HepG2 (cell line): Measurements from ENCODE around the gene RIPOR3. TPM values are rescaled to one million over a fixed set of nuclear protein-coding genes. Genes with fewer than 3 reads are reported as not detected.

Experiments used
- ATAC-seq: fragments of 200-7000 bp; cut with Tn5 transposase; 3 replicates; pipeline ENCODE4 v1.9.1; 2020; ENCODE audit warnings: mild to moderate bottlenecking, moderate library complexity
- BruUV-seq: library from RNA; stranded (reverse); fragments of 400-500 nt; replicated peaks from 2 replicates; lab custom pipeline; 2021; lab: Mats Ljungman, UMichigan
- CTCF ChIA-PET: fragments of 300-600 bp; formaldehyde crosslinking; extraction: SDS; loops from one replicate; lab custom pipeline; 2021; ENCODE audit warnings: low total read pairs, inconsistent platforms, low intra/inter-chr PET ratio; lab: Yijun Ruan, JAX
- POLR2A ChIA-PET: fragments of 350-600 bp; sonication (Branson Sonifier 250); formaldehyde crosslinking; loops from one replicate; lab custom pipeline; 2020; ENCODE audit warnings: antibody characterized with exemption, inconsistent platforms; lab: Yijun Ruan, JAX
- DNase-seq: peaks from one replicate; pipeline ENCODE4 v3.0.0-alpha.2; 2015; ENCODE audit warnings: low spot score
- FAIRE-seq: peaks from 3 replicates; lab custom pipeline; 2011; peaks lifted over from hg19 to GRCh38; lab: Jason Lieb, UNC
- H2AFZ ChIP-seq: one replicate; pipeline ENCODE4 v1.6.1; 2011; ENCODE audit warnings: low read length, inconsistent platforms
- H3K27ac ChIP-seq: fragments of 300-600 bp; 3 replicates; pipeline ENCODE4 v1.8.0; 2011; ENCODE audit warnings: mixed run types, mild to moderate bottlenecking, mixed read lengths, low read length, inconsistent platforms; ENCODE audit not compliant: insufficient read depth; ENCODE audit errors: extremely low read length
- H3K27me3 ChIP-seq, 2 experiments: fragments of 200-600 bp in 1 of 2; 2 replicates in 1 of 2; 3 replicates in 1 of 2; pipeline versions ENCODE4 v1.6.0 to v1.8.0; 2011; ENCODE audit warnings: low read length in 2 of 2, mild to moderate bottlenecking in 2 of 2, moderate library complexity in 2 of 2, inconsistent platforms in 1 of 2; ENCODE audit not compliant: insufficient read depth in 2 of 2, control insufficient read depth in 1 of 2
- H3K36me3 ChIP-seq, 2 experiments: fragments of 200-600 bp in 1 of 2; replicated peaks in 1 of 2; 2 replicates in 1 of 2; 3 replicates in 1 of 2; pipeline versions ENCODE4 v1.5.1 to v1.8.0; 2011; ENCODE audit warnings: low read length in 2 of 2, inconsistent platforms in 1 of 2; ENCODE audit not compliant: insufficient read depth in 2 of 2, control insufficient read depth in 1 of 2
- H3K4me1 ChIP-seq: 2 replicates; pipeline ENCODE4 v1.5.1; 2012; ENCODE audit warnings: low read length, inconsistent platforms; ENCODE audit not compliant: insufficient read depth
- H3K4me2 ChIP-seq: 2 replicates; pipeline ENCODE4 v1.6.0; 2011; ENCODE audit warnings: low read depth, low read length, inconsistent platforms
- H3K4me3 ChIP-seq, 3 experiments: fragments of 200-600 bp in 1 of 3; sonication (generic), shearing (Covaris generic) in 1 of 3; replicated peaks in 1 of 3; 2 replicates each; pipeline ENCODE4 v1.5.1; 2011 to 2016; ENCODE audit warnings: low read length in 3 of 3, inconsistent platforms in 2 of 3, low read depth in 2 of 3, mild to moderate bottlenecking in 2 of 3, control low read depth in 1 of 3, mixed read lengths in 1 of 3; ENCODE audit not compliant: insufficient read depth in 1 of 3
- H3K79me2 ChIP-seq: one replicate; pipeline ENCODE4 v1.6.1; 2011; ENCODE audit warnings: low read length, inconsistent platforms; ENCODE audit not compliant: insufficient read depth
- H3K9ac ChIP-seq: 2 replicates; pipeline ENCODE4 v1.6.0; 2011; ENCODE audit warnings: mild to moderate bottlenecking, low read depth, low read length, inconsistent platforms; ENCODE audit not compliant: insufficient read depth
- H3K9me3 ChIP-seq: 2 replicates; pipeline ENCODE4 v1.5.1; 2012; ENCODE audit warnings: mild to moderate bottlenecking, low read length
- H4K20me1 ChIP-seq: 2 replicates; pipeline ENCODE4 v1.6.0; 2011; ENCODE audit warnings: inconsistent platforms, mild to moderate bottlenecking, low read length, moderate library complexity; ENCODE audit not compliant: insufficient read depth
- CAMTA2 ChIP-seq: sonication (generic); formaldehyde crosslinking; IDR thresholded peaks from 2 replicates; pipeline ENCODE4 v1.4.0; 2020; ENCODE audit warnings: mild to moderate bottlenecking, missing genetic modification reagents, borderline replicate concordance
- CREB1 ChIP-seq, 2 experiments: fragments of 450-650 bp in 1 of 2; IDR thresholded peaks; 2 replicates each; pipeline ENCODE4 v1.6.1; 2016 to 2017; ENCODE audit warnings: control low read depth in 1 of 2, mild to moderate bottlenecking in 1 of 2, missing compliant biosample characterization in 1 of 2, missing genetic modification characterization in 1 of 2
- MYC ChIP-seq: sonication (generic); formaldehyde crosslinking; IDR thresholded peaks from 2 replicates; pipeline ENCODE4 v1.9.0; 2021; ENCODE audit warnings: missing genetic modification reagents, borderline replicate concordance
- NCOR1 ChIP-seq: fragments of 200-600 bp; sonication (generic); IDR thresholded peaks from 2 replicates; pipeline ENCODE4 v1.7.0; 2017; ENCODE audit warnings: antibody characterized with exemption, low read length, borderline replicate concordance
- PCBP1 ChIP-seq: fragments of 200-400 bp; formaldehyde crosslinking; IDR thresholded peaks from 2 replicates; pipeline ENCODE4 v1.6.1; 2017; ENCODE audit warnings: mild to moderate bottlenecking, low read depth, low read length, borderline replicate concordance
- PHF20 ChIP-seq: sonication (generic); formaldehyde crosslinking; IDR thresholded peaks from 2 replicates; pipeline ENCODE4 v1.5.0; 2020; ENCODE audit warnings: mild to moderate bottlenecking, missing genetic modification reagents
- SETDB1 ChIP-seq: sonication (generic); formaldehyde crosslinking; IDR thresholded peaks from 2 replicates; pipeline ENCODE4 v1.5.1; 2020; ENCODE audit warnings: missing genetic modification reagents, mild to moderate bottlenecking, borderline replicate concordance
- SOX13 ChIP-seq, 3 experiments: fragments of 450-650 bp in 1 of 3; sonication (generic) in 1 of 3; formaldehyde crosslinking in 1 of 3; IDR thresholded peaks in 2 of 3; conservative IDR thresholded peaks in 1 of 3; 2 replicates each; pipeline versions ENCODE4 v1.5.0 to v1.6.1; 2016 to 2020; ENCODE audit warnings: antibody characterized with exemption in 1 of 3, mild to moderate bottlenecking in 1 of 3, missing compliant biosample characterization in 1 of 3, missing genetic modification reagents in 1 of 3, moderate library complexity in 1 of 3
- SPEN ChIP-seq: sonication (generic); formaldehyde crosslinking; IDR thresholded peaks from 2 replicates; pipeline ENCODE4 v1.5.1; 2020; ENCODE audit warnings: low read depth, mild to moderate bottlenecking, missing genetic modification reagents
- XRCC5 ChIP-seq: fragments of 200-400 bp; formaldehyde crosslinking; optimal IDR thresholded peaks from 2 replicates; pipeline ENCODE3; 2017; ENCODE audit warnings: mild to moderate bottlenecking, low read length
- ZC3H4 ChIP-seq: sonication (generic); formaldehyde crosslinking; IDR thresholded peaks from 2 replicates; pipeline ENCODE4 v1.4.0; 2020; ENCODE audit warnings: missing genetic modification reagents, borderline replicate concordance
- ZNF619 ChIP-seq: sonication (generic); formaldehyde crosslinking; IDR thresholded peaks from 2 replicates; pipeline ENCODE4 v1.4.0; 2020; ENCODE audit warnings: mild to moderate bottlenecking, missing genetic modification reagents
- ZNF788 ChIP-seq: sonication (generic); formaldehyde crosslinking; IDR thresholded peaks from 2 replicates; pipeline ENCODE4 v1.5.0; 2020; ENCODE audit warnings: mild to moderate bottlenecking, missing genetic modification reagents, borderline replicate concordance
- ZNF883 ChIP-seq: sonication (generic); formaldehyde crosslinking; IDR thresholded peaks from 2 replicates; pipeline ENCODE4 v1.5.1; 2020; ENCODE audit warnings: mild to moderate bottlenecking, missing genetic modification reagents; ENCODE audit errors: not compliant biosample characterization
- ZSCAN9 ChIP-seq: IDR thresholded peaks from 2 replicates; pipeline ENCODE4 v1.6.1; 2016; ENCODE audit warnings: borderline replicate concordance
- WGBS: methylation state at CpG from one replicate; pipeline ENCODE4 v1.1.6; 2017; ENCODE audit warnings: low lambda C conversion rate; 5-methylcytosine and 5-hydroxymethylcytosine counted together
- in situ Hi-C: cut with HindIII; loops from 2 replicates; pipeline ENCODE4 v1.10.0; 2017; ENCODE audit warnings: low pct_unique_long_range_greater_than_20kb; ENCODE audit not compliant: extremely low pct_ligation_motif_present
- intact Hi-C: fragments of 100-400 bp; cut with micrococcal nuclease; formaldehyde crosslinking; loops from one replicate; pipeline ENCODE4 v1.10.0; 2022; ENCODE audit not compliant: unreplicated experiment
- polyA plus RNA-seq, 8 experiments: library from polyadenylated mRNA; depleted of rRNA in 3 of 8; stranded (reverse) in 7 of 8; unstranded in 1 of 8; fragments of >200 nt; fragmentation: Illumina TruSeq in 4 of 8; extraction: Trizol in 4 of 8; gene quantifications; 2 replicates each; pipeline versions ENCODE4 v1.2.1 to v1.2.3, GENCODE V29; 2011 to 2016; ENCODE audit warnings: low read depth in 4 of 8, missing spikeins in 1 of 8, mixed read lengths in 1 of 8; ENCODE audit not compliant: insufficient read depth in 1 of 8
- total RNA-seq, 5 experiments: library from RNA; depleted of rRNA; stranded (reverse); fragments of >200 nt; fragmentation: Illumina TruSeq; extraction: Trizol; gene quantifications; 2 replicates each; pipeline ENCODE4 v1.2.3, GENCODE V29; 2016; ENCODE audit warnings: low read depth in 1 of 5
- TF ChIP-seq, protein P1 (sequence below): sonication (generic); formaldehyde crosslinking; IDR thresholded peaks from 2 replicates; pipeline ENCODE4 v1.9.0; 2021; ENCODE audit warnings: missing genetic modification reagents, borderline replicate concordance
- TF ChIP-seq, protein P2 (sequence below): sonication (generic); formaldehyde crosslinking; IDR thresholded peaks from 2 replicates; pipeline ENCODE4 v1.5.0; 2020; ENCODE audit warnings: missing genetic modification reagents

Gene RIPOR3
- total and polyA plus RNA-seq, 2 of the 13 experiments (the other 11 are each of a cell fraction or from before 2014, with no cell fraction given): 0.18 TPM; not detected in 1

DNA sequence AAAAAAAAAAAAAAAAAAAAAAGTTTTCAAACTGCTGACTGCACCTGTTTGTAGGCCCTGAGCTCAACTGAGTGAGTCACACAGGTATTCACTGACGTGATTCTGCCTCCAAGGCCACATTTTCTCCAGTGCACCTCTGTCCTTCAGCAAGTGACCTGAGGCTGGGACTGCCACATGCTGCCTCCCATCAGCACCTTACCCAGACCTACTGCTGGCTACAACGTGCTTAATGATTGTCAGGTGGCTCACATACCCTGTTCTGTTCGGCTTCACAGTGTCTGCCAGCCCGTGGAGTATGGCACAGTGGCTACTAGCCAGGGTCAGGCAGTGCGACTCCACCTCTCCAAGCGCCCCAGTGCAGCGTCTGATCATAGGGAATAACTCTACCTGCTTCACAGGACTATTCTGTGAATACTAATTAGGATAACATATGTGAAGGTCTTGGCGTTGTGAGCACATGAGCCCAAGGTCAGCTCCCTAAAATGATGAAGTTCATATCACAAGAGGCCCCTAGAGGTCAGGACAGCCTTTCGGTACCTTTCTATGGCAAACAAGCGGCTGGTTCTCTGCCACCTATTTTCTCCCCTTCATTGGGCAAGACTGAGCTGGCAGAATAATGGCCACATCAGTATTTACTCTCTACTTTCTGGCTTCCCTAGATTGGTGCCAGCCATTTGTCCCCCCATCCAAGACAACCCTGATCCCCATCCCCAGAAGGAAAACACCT lies 28.1 kb downstream of the RIPOR3 start:
- peak; percentile 74 for ATAC-seq
- FAIRE-seq: peak; percentile 81
- TF ChIP-seq SOX13 (IDR thresholded peaks at IDR 0.05) (no peak), SOX13 (CRISPR knock-in tag; conservative IDR thresholded peaks at IDR 0.05 in 1 of 2, IDR thresholded peaks at IDR 0.05 in 1 of 2) (no peak), SPEN (CRISPR knock-in tag) (peak; percentile 49; the same call in 1 of the 2 replicates), ZSCAN9 (CRISPR knock-in tag) (0 out of 2 replicates have a peak, but pooled peaks have one; percentile 36), NCOR1 (peak; percentile 21; the same call in 1 of the 2 replicates), CAMTA2 (CRISPR knock-in tag) (no peak), CREB1 (IDR thresholded peaks at IDR 0.05) (peak; percentile 47; the same call in 1 of the 2 replicates), CREB1 (CRISPR knock-in tag; IDR thresholded peaks at IDR 0.05) (no peak), ZNF619 (CRISPR knock-in tag) (peak; percentile 35; the same call in 1 of the 2 replicates), MYC (peak; percentile 31; the same call in 1 of the 2 replicates), XRCC5 (peak; percentile 37), PHF20 (no peak), ZC3H4 (CRISPR knock-in tag) (no peak), ZNF883 (no peak), ZNF788 (CRISPR knock-in tag) (peak; percentile 7; the same call in 1 of the 2 replicates), SETDB1 (CRISPR knock-in tag) (0 out of 2 replicates have a peak, but pooled peaks have one; percentile 49), PCBP1 (no peak)
- TF ChIP-seq, protein P1, sequence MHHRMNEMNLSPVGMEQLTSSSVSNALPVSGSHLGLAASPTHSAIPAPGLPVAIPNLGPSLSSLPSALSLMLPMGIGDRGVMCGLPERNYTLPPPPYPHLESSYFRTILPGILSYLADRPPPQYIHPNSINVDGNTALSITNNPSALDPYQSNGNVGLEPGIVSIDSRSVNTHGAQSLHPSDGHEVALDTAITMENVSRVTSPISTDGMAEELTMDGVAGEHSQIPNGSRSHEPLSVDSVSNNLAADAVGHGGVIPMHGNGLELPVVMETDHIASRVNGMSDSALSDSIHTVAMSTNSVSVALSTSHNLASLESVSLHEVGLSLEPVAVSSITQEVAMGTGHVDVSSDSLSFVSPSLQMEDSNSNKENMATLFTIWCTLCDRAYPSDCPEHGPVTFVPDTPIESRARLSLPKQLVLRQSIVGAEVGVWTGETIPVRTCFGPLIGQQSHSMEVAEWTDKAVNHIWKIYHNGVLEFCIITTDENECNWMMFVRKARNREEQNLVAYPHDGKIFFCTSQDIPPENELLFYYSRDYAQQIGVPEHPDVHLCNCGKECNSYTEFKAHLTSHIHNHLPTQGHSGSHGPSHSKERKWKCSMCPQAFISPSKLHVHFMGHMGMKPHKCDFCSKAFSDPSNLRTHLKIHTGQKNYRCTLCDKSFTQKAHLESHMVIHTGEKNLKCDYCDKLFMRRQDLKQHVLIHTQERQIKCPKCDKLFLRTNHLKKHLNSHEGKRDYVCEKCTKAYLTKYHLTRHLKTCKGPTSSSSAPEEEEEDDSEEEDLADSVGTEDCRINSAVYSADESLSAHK (CRISPR knock-in tag): no peak
- TF ChIP-seq, protein P2, sequence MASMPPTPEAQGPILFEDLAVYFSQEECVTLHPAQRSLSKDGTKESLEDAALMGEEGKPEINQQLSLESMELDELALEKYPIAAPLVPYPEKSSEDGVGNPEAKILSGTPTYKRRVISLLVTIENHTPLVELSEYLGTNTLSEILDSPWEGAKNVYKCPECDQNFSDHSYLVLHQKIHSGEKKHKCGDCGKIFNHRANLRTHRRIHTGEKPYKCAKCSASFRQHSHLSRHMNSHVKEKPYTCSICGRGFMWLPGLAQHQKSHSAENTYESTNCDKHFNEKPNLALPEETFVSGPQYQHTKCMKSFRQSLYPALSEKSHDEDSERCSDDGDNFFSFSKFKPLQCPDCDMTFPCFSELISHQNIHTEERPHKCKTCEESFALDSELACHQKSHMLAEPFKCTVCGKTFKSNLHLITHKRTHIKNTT (CRISPR knock-in tag): no peak

More for the DNA sequence above, 28.1 kb downstream of the RIPOR3 start:
- H3K9me3 ChIP-seq: no peaks in the 10 kb centered on the region
- no peak overlapping the region for H2AFZ ChIP-seq
- intact Hi-C loops: loop anchor here (1.0 kb wide), 4 partner anchors 50 to 127 kb away; no protein-coding TSS in a partner anchor
- peaks cover 2 to 14% of the 10 kb centered on the region in 2 experiments; a peak in 1 of 5 replicates for H3K27me3 ChIP-seq
- H3K4me1 ChIP-seq: peaks cover 88% of the 10 kb centered on the region
- H3K79me2 ChIP-seq: no peaks in the 10 kb centered on the region
- H3K4me2 ChIP-seq: peak overlapping the region; percentile 78
- 0 out of 2 replicates have a peak overlapping the region, but pooled peaks have one; percentile 20 for H3K9ac ChIP-seq
- H4K20me1 ChIP-seq: no peaks in the 10 kb centered on the region
- POLR2A ChIA-PET: interaction anchor here (0.8 to 1.8 kb wide), 10 partner anchors 18 to 127 kb away, joined by 3 to 12 read pairs (median 4); no protein-coding TSS in a partner anchor
- peak overlapping the region in 1 of 3 experiments; percentile 55; a peak in 2 of 6 replicates for H3K4me3 ChIP-seq
- CTCF ChIA-PET: interaction anchor here (1.6 to 2.0 kb wide), 3 partner anchors 50 to 86 kb away, joined by 5 to 11 read pairs (median 11); no protein-coding TSS in a partner anchor
- peak; percentile 84 for DNase-seq
- no TSS peak for BruUV-seq
- H3K27ac ChIP-seq: no peak overlapping the region
- 8% methylated on average over 10 of the region's 10 CpGs for WGBS
- H3K36me3 ChIP-seq: no peaks in the 10 kb centered on the region
- in situ Hi-C loops: no loop called here
